ENCODE measurements around the gene NPAS3.

Gene NPAS3

GRCh38 chr14:33542338-33543287 lies 603.9 kb downstream of the NPAS3 start:
- DNase-seq (ENCODE audit: low read depth in 2 of 2, low spot score in 1 of 2) = no peak

- no peak for DNase-seq (ENCODE audit: low read depth in 2 of 2, low spot score in 1 of 2)
These were observed 607.0 kb downstream of the NPAS3 start for GRCh38 chr14:33545696-33546095.

GRCh38 chr14:33548606-33549005 lies 609.9 kb downstream of the NPAS3 start:
- DNase-seq (ENCODE audit: low read depth in 2 of 2, low spot score in 1 of 2) = no peak

- no peak for DNase-seq (ENCODE audit: low read depth in 2 of 2, low spot score in 1 of 2)
These were observed 613.3 kb downstream of the NPAS3 start for GRCh38 chr14:33551963-33552362.

- no peak for DNase-seq (ENCODE audit: low read depth in 2 of 2, low spot score in 1 of 2)
These were observed 615.1 kb downstream of the NPAS3 start for GRCh38 chr14:33553706-33554278.

GRCh38 chr14:33554988-33555387 lies 616.3 kb downstream of the NPAS3 start:
- no peak for DNase-seq (ENCODE audit: low read depth in 2 of 2, low spot score in 1 of 2)

GRCh38 chr14:33555710-33556350 lies 617.2 kb downstream of the NPAS3 start:
- DNase-seq (ENCODE audit: low read depth in 2 of 2, low spot score in 1 of 2) = no peak

GRCh38 chr14:33556382-33557121 lies 617.9 kb downstream of the NPAS3 start:
- DNase-seq (ENCODE audit: low read depth in 2 of 2, low spot score in 1 of 2) = no peak

- no peak for DNase-seq (ENCODE audit: low read depth in 2 of 2, low spot score in 1 of 2)
These were observed 622.2 kb downstream of the NPAS3 start for GRCh38 chr14:33560718-33561431.

GRCh38 chr14:33561488-33562175 lies 623.0 kb downstream of the NPAS3 start:
- DNase-seq (ENCODE audit: low read depth in 2 of 2, low spot score in 1 of 2) = no peak

GRCh38 chr14:33563191-33563900 lies 624.7 kb downstream of the NPAS3 start:
- no peak for DNase-seq (ENCODE audit: low read depth in 2 of 2, low spot score in 1 of 2)

- DNase-seq (ENCODE audit: low read depth in 2 of 2, low spot score in 1 of 2) = no peak
These were observed 625.2 kb downstream of the NPAS3 start for GRCh38 chr14:33563901-33564197.

GRCh38 chr14:33564774-33565630 lies 626.3 kb downstream of the NPAS3 start:
- DNase-seq (ENCODE audit: low read depth in 2 of 2, low spot score in 1 of 2) = no peak

- DNase-seq (ENCODE audit: low read depth in 2 of 2, low spot score in 1 of 2) = no peak
These were observed 627.4 kb downstream of the NPAS3 start for GRCh38 chr14:33566082-33566481.

- DNase-seq (ENCODE audit: low read depth in 2 of 2, low spot score in 1 of 2) = no peak
These were observed 628.5 kb downstream of the NPAS3 start for GRCh38 chr14:33567023-33567728.

GRCh38 chr14:33567731-33568130 lies 629.1 kb downstream of the NPAS3 start:
- no peak for DNase-seq (ENCODE audit: low read depth in 2 of 2, low spot score in 1 of 2)

- DNase-seq (ENCODE audit: low read depth in 2 of 2, low spot score in 1 of 2) = no peak
These were observed 630.4 kb downstream of the NPAS3 start for GRCh38 chr14:33568935-33569579.
